ENCODE data around the gene SETX.
A peak's percentile ranks its signal among the peaks of the same experiment; 100 is the strongest.
"Not testable (repeated sequence)": the region's sequence is repeated elsewhere in the genome, so short reads cannot be mapped to it uniquely, and the experiment has no call there.

Gene SETX

GRCh38 chr9:132287256-132287760 is 67.5 kb downstream of the SETX start:
- DNase-seq (ENCODE audit: low read depth), result no peak

GRCh38 chr9:132283863-132284262 is 70.9 kb downstream of the SETX start:
- no peak for DNase-seq (ENCODE audit: low read depth)

GRCh38 chr9:132283165-132283564 is 71.6 kb downstream of the SETX start:
- DNase-seq (ENCODE audit: low read depth), result no peak

GRCh38 chr9:132274861-132275260 is 79.9 kb downstream of the SETX start:
- DNase-seq (ENCODE audit: low read depth), result no peak

GRCh38 chr9:132269704-132270516 is 84.9 kb downstream of the SETX start:
- DNase-seq (ENCODE audit: low read depth), result not testable (repeated sequence)

- DNase-seq (ENCODE audit: low read depth), result peak; percentile 48
Measured at GRCh38 chr9:132268725-132269352, 85.9 kb downstream of the SETX start.

GRCh38 chr9:132267660-132268059 is 87.1 kb downstream of the SETX start:
- no peak for DNase-seq (ENCODE audit: low read depth)

GRCh38 chr9:132266017-132266416 is 88.8 kb downstream of the SETX start:
- DNase-seq (ENCODE audit: low read depth), result no peak

- no peak for DNase-seq (ENCODE audit: low read depth)
Measured at GRCh38 chr9:132260846-132261245, 93.9 kb downstream of the SETX start.

GRCh38 chr9:132250324-132251262 is 104.2 kb downstream of the SETX start:
- no peak for DNase-seq (ENCODE audit: low read depth)

GRCh38 chr9:132249690-132250089 is 105.1 kb downstream of the SETX start:
- DNase-seq (ENCODE audit: low read depth), result no peak

GRCh38 chr9:132249123-132249522 is 105.7 kb downstream of the SETX start:
- no peak for DNase-seq (ENCODE audit: low read depth)

GRCh38 chr9:132247942-132248341 is 106.8 kb downstream of the SETX start:
- no peak for DNase-seq (ENCODE audit: low read depth)

GRCh38 chr9:132245465-132245864 is 109.3 kb downstream of the SETX start:
- no peak for DNase-seq (ENCODE audit: low read depth)

GRCh38 chr9:132244582-132245455 is 110.0 kb downstream of the SETX start:
- DNase-seq (ENCODE audit: low read depth), result peak; percentile 43

GRCh38 chr9:132243156-132244074 is 111.4 kb downstream of the SETX start:
- no peak for DNase-seq (ENCODE audit: low read depth)

- no peak for DNase-seq (ENCODE audit: low read depth)
Measured at GRCh38 chr9:132242621-132243155, 112.1 kb downstream of the SETX start.

GRCh38 chr9:132241840-132242620 is 112.8 kb downstream of the SETX start:
- DNase-seq (ENCODE audit: low read depth), result no peak

GRCh38 chr9:132241483-132241839 is 113.3 kb downstream of the SETX start:
- no peak for DNase-seq (ENCODE audit: low read depth)

Data from fibroblast of gingiva (primary cell).